ENCODE results near the gene PAX7.

PAX7 gene

GRCh38 chr1:18769140-18769539 lies 138.5 kb downstream of the PAX7 start:
- DNase-seq = no peak

- DNase-seq = no peak
Measured at GRCh38 chr1:18770799-18771198, 140.2 kb downstream of the PAX7 start.

DNA sequence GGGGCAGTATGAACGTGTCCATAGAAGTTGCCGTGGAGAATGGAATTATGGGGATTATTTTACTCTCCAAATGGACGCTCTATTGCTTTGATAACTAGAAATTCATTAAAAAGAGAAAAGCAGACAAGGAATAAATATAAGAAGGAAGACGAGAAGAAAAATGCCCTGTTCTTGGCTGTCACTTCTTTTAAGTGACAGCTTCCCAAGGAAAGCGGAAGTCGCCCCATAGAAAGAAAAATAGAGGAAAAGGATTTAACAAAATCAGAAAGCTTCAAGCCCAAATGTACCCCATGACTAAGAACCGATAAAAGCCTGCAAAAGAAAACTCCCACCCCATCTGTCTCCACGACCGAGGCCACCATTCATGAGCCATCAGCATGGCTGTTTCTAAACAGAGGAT lies 143.1 kb downstream of the PAX7 start:
- no peak for DNase-seq

DNA sequence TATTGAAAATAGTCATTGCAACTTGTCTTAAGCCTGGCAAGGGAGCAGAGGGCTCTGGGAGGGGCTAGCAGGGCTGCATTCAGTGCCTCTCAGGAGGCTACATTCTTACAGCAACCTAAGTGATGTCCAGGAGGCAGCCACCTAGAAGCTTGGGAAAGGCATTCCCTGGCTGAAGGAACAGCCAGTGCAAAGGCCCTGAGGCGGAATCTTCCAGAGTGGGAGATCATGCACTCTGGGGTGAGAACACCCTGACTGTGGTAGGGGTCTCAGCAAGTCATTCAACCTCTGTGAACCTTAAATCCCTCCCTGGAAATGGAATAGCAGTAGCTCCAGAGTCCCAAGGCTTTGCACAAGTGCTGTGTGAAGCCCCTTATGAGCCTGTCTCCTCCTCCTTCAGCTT lies 144.7 kb downstream of the PAX7 start:
- DNase-seq = no peak

DNA sequence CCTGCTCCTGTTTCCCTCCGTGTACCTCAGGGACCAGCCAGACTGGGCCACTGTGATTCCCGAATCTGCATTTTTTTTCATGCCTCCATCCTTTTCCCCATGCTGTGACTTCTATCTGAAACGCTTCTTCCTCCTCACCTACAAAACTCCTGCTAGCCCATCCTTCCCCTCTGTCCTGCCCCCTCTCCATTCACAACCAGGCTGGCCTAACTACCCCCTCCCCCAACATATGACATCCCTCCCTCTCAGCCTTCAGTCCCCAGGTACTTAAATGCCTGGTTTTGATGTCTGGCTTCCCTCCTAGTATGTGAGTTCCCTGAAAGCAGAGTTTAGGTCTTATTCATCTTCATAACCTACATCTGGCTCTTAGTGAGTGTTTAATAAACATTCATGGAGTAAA lies 146.1 kb downstream of the PAX7 start:
- no peak for DNase-seq

- DNase-seq = no peak
Measured at GRCh38 chr1:18778437-18778836, 147.8 kb downstream of the PAX7 start.

GRCh38 chr1:18781031-18781430 lies 150.4 kb downstream of the PAX7 start:
- DNase-seq = no peak

- DNase-seq = no peak
Measured at GRCh38 chr1:18783705-18784481, 153.2 kb downstream of the PAX7 start.

DNA sequence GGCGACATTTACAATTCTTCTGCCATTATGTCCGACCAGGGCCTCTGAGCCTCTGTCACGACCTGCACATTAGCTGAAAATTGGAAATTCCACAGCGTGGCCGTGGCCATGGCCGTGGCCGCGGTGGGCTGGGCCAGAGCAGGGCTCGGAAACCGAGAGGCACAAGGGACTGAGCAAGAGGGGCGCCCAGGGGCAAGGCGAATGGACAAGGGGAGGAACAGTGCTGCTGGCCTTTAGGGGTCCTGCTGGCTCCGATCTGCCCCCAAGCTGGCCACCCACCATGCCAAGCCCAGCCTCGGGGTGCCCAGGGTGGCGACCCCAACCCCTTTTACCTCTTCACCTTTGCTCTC lies 153.8 kb downstream of the PAX7 start:
- DNase-seq = no peak

- no peak for DNase-seq
Measured at GRCh38 chr1:18786149-18786548, 155.5 kb downstream of the PAX7 start.

DNA sequence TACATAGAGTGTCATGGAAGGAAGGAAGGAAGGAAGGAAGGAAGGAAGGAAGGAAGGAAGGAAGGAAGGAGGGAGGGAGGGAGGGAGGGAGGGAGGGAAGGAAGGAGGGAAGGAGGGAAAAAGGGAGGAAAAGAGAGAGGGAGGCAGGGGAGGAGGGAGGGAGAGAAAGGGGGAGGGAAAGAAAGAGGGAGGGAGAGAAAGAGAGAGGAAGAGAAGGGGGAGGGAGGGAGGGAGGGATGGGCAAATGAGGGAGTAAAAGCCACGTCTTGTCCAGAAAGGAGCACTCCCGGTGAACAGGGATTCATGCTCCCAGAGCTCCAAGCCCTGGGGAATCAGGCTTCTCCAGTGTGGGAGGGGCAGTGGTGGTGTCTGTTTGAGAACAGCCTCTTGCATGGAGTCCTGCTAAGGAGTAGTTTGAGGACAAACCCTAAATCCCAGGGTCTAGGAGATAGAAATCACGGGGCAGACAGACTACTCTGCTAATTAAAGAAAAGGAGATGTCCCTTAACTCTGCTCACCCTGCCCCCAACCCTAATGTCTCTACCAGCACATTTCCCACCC lies 157.3 kb downstream of the PAX7 start:
- DNase-seq = no peak

GRCh38 chr1:18789246-18789645 lies 158.6 kb downstream of the PAX7 start:
- no peak for DNase-seq

- no peak for DNase-seq
Measured at GRCh38 chr1:18792747-18793146, 162.1 kb downstream of the PAX7 start.

- no peak for DNase-seq
Measured at GRCh38 chr1:18793164-18793563, 162.5 kb downstream of the PAX7 start.

DNA sequence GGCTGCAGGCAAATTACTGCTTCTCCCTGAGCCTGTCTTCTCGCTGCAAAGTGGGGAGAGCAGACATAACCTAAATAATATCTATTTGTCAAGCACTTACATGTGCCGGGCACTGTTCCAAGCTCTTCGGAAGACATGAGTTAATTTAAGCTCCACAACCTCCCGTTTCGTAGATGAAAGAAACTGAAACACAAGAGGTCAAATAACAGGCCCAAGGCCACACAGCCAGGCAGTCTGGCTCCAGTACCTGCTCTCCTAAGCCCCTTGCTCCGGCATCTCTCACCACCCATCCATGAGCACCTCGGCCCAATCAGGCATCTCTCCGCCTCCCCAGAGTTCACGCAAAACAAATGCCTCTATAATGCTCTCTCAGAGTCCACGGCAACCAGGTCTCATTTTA lies 163.4 kb downstream of the PAX7 start:
- no peak for DNase-seq

GRCh38 chr1:18794561-18794960 lies 163.9 kb downstream of the PAX7 start:
- no peak for DNase-seq

DNA sequence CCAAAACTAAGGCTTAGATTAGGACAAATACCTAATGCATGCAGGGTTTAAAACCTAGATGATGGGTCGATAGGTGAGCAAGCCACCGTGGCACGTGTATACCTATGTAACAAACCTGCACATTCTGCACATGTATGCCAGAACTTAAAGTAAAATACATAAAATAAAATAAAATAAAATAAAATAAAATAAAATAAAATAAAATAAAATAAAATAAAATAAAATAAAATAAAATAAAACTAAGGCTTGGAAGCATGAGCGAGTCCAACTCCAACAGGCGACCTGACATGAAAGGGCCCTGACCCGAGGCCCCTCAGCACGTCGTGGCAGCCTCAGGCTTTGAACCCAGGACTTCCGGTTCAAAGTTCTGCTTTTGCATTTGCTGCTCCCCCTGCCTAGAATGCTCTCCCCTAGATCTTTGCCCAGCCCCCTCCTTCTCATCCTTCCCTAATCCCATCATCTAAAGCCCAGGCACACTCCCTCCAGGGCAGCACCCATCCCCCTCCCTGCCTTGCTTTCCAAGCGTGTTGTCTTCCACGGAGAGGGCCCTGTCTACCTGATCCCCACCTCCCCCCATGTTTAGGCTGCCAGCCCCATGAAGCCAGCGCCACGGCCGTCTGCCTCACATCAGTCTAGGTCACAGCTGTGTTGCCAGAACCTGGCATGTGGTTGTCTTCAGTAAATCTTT lies 164.5 kb downstream of the PAX7 start:
- DNase-seq = no peak

DNA sequence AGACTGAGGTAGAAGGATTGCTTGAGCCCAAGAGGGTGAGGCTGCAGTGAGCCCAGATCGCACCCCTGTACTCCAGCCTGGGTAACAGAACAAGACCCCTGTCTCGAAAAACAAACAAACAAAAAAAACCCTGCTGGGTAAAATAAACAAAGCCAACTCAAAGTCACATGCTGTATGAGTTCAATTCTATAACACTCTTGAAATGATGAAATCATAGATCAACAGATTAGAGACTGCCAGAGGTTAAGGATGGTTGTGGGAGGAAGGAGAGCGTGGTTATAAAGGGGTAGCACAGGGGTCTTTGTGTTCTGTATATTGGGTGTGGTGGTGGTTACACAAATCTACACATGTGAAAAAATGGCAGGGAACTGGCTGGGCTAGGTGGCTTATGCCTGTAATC lies 166.3 kb downstream of the PAX7 start:
- DNase-seq = peak; percentile 18

Data from hematopoietic multipotent progenitor cell treated with erythropoietin and hydrocortisone succinate and interleukin-3 and kit ligand, for 4 days (in vitro differentiated cells).